ENCODE results near the gene CCN2. TPM values are rescaled to one million over a fixed set of nuclear protein-coding genes. Genes with fewer than 3 reads are reported as not detected.

CCN2 gene
- total and polyA plus RNA-seq, 2 donors (not counting 1 experiment from before 2014, with no cell fraction given): 22.8 to 216 TPM

GRCh38 chr6:131920656-131921055 lies 30.5 kb downstream of the CCN2 start:
- no peaks in the 10 kb centered on the region for H3K9me3 ChIP-seq (ENCODE audit: control insufficient read depth, insufficient read depth, low read depth, low read length)
- H3K27ac ChIP-seq (ENCODE audit: insufficient read depth, low read length): no peak overlapping the region
- H3K4me3 ChIP-seq (replicated peaks in 1 of 4; ENCODE audit: control extremely low read depth in 1 of 4, insufficient read depth in 1 of 4, low read depth in 3 of 4, low read length in 4 of 4): no peak overlapping the region
- no peak for DNase-seq (ENCODE audit: low read depth in 2 of 2)
- no peaks in the 10 kb centered on the region for H3K79me2 ChIP-seq (ENCODE audit: control insufficient read depth, insufficient read depth, low read length)
- no peaks in the 10 kb centered on the region for H3K4me1 ChIP-seq (ENCODE audit: control insufficient read depth, extremely low read depth, insufficient read depth, low read length)
- no peak overlapping the region for H3K9ac ChIP-seq (ENCODE audit: insufficient read depth, low read length)
- no peaks in the 10 kb centered on the region for H4K20me1 ChIP-seq (ENCODE audit: control insufficient read depth, extremely low read depth, insufficient read depth, low read length)
- no peaks in the 10 kb centered on the region for H3K36me3 ChIP-seq (ENCODE audit: control insufficient read depth, insufficient read depth, low read length)
- H3K4me2 ChIP-seq (ENCODE audit: extremely low read depth, insufficient read depth, low read length): no peak overlapping the region
- TF ChIP-seq EZH2 (IDR thresholded peaks at IDR 0.05; ENCODE audit: low read length, missing control alignments) (no peak), CTCF (conservative IDR thresholded peaks at IDR 0.05 in 1 of 2, IDR thresholded peaks at IDR 0.05 in 1 of 2; ENCODE audit: low read depth in 1 of 2, low read length in 2 of 2) (no peak)
- H2AFZ ChIP-seq (ENCODE audit: low read length): no peak overlapping the region
- H3K27me3 ChIP-seq (ENCODE audit: control insufficient read depth, insufficient read depth, low read length): no peaks in the 10 kb centered on the region

GRCh38 chr6:131918650-131919355 lies 32.4 kb downstream of the CCN2 start:
- Histone ChIP-seq H3K36me3 (ENCODE audit: control insufficient read depth, insufficient read depth, low read length) (no peaks in the 10 kb centered on the region), H3K4me1 (ENCODE audit: control insufficient read depth, extremely low read depth, insufficient read depth, low read length) (no peaks in the 10 kb centered on the region), H4K20me1 (ENCODE audit: control insufficient read depth, extremely low read depth, insufficient read depth, low read length) (no peaks in the 10 kb centered on the region), H3K27ac (ENCODE audit: insufficient read depth, low read length) (no peak overlapping the region), H3K4me2 (ENCODE audit: extremely low read depth, insufficient read depth, low read length) (no peak overlapping the region), H3K27me3 (ENCODE audit: control insufficient read depth, insufficient read depth, low read length) (no peaks in the 10 kb centered on the region), H3K4me3 (replicated peaks in 1 of 4; ENCODE audit: control extremely low read depth in 1 of 4, insufficient read depth in 1 of 4, low read depth in 3 of 4, low read length in 4 of 4) (no peak overlapping the region), H3K9me3 (ENCODE audit: control insufficient read depth, insufficient read depth, low read depth, low read length) (no peaks in the 10 kb centered on the region), H3K9ac (ENCODE audit: insufficient read depth, low read length) (no peak overlapping the region), H2AFZ (ENCODE audit: low read length) (no peak overlapping the region), H3K79me2 (ENCODE audit: control insufficient read depth, insufficient read depth, low read length) (no peaks in the 10 kb centered on the region)
- DNase-seq (ENCODE audit: low read depth in 2 of 2): no peak
- TF ChIP-seq EZH2 (IDR thresholded peaks at IDR 0.05; ENCODE audit: low read length, missing control alignments) (no peak), CTCF (conservative IDR thresholded peaks at IDR 0.05 in 1 of 2, IDR thresholded peaks at IDR 0.05 in 1 of 2; ENCODE audit: low read depth in 1 of 2, low read length in 2 of 2) (no peak)

- H3K79me2 ChIP-seq (ENCODE audit: control insufficient read depth, insufficient read depth, low read length): no peaks in the 10 kb centered on the region
Measured at GRCh38 chr6:131917763-131918649, 33.2 kb downstream of the CCN2 start.

More at GRCh38 chr6:131917763-131918649, 33.2 kb downstream of the CCN2 start:
- Histone ChIP-seq H3K9ac (ENCODE audit: insufficient read depth, low read length) (no peak overlapping the region), H3K36me3 (ENCODE audit: control insufficient read depth, insufficient read depth, low read length) (no peaks in the 10 kb centered on the region), H4K20me1 (ENCODE audit: control insufficient read depth, extremely low read depth, insufficient read depth, low read length) (no peaks in the 10 kb centered on the region), H3K9me3 (ENCODE audit: control insufficient read depth, insufficient read depth, low read depth, low read length) (no peaks in the 10 kb centered on the region), H3K4me3 (replicated peaks in 1 of 4; ENCODE audit: control extremely low read depth in 1 of 4, insufficient read depth in 1 of 4, low read depth in 3 of 4, low read length in 4 of 4) (no peak overlapping the region), H3K27me3 (ENCODE audit: control insufficient read depth, insufficient read depth, low read length) (no peaks in the 10 kb centered on the region), H3K4me2 (ENCODE audit: extremely low read depth, insufficient read depth, low read length) (no peak overlapping the region), H2AFZ (ENCODE audit: low read length) (no peak overlapping the region), H3K27ac (ENCODE audit: insufficient read depth, low read length) (no peak overlapping the region), H3K4me1 (ENCODE audit: control insufficient read depth, extremely low read depth, insufficient read depth, low read length) (no peaks in the 10 kb centered on the region)
- no peak for DNase-seq (ENCODE audit: low read depth in 2 of 2)
- TF ChIP-seq CTCF (conservative IDR thresholded peaks at IDR 0.05 in 1 of 2, IDR thresholded peaks at IDR 0.05 in 1 of 2; ENCODE audit: low read depth in 1 of 2, low read length in 2 of 2) (no peak), EZH2 (IDR thresholded peaks at IDR 0.05; ENCODE audit: low read length, missing control alignments) (no peak)

Data from fibroblast of lung (primary cell).